Left ventricle myocardium inferior (tissue), 1 donor: ENCODE data around the gene ADCY6. TPM values are rescaled to one million over a fixed set of nuclear protein-coding genes. Genes with fewer than 3 reads are reported as not detected.

Experiments
- DNase-seq: peaks from one replicate; pipeline ENCODE4 v3.0.0-alpha.2; 2020
- H3K27ac ChIP-seq: fragments of 200-600 bp; replicated peaks from 2 replicates; pipeline ENCODE4 v1.8.0; 2021
- H3K27me3 ChIP-seq: fragments of 200-600 bp; 2 replicates; pipeline ENCODE4 v1.8.0; 2021; ENCODE audit warnings: low read depth
- H3K36me3 ChIP-seq: fragments of 200-600 bp; 2 replicates; pipeline ENCODE4 v1.8.0; 2021
- H3K4me1 ChIP-seq: fragments of 200-600 bp; 2 replicates; pipeline ENCODE4 v1.8.0; 2021
- H3K4me3 ChIP-seq: fragments of 200-600 bp; 2 replicates; pipeline ENCODE4 v1.8.0; 2021; ENCODE audit warnings: mild to moderate bottlenecking, moderate library complexity
- H3K9me3 ChIP-seq: fragments of 200-600 bp; replicated peaks from 2 replicates; pipeline ENCODE4 v1.8.0; 2021
- CTCF ChIP-seq: fragments of 200-600 bp; IDR thresholded peaks from 2 replicates; pipeline ENCODE4 v1.8.0; 2021; ENCODE audit warnings: antibody characterized with exemption, mild to moderate bottlenecking, borderline replicate concordance
- intact Hi-C: fragments of 100-400 bp; cut with micrococcal nuclease; formaldehyde crosslinking; loops from one replicate; pipeline ENCODE4 v1.11.0; 2022
- microRNA-seq: library from miRNA; unstranded; fragments of <30 nt; microRNA quantifications from one replicate; pipeline ENCODE4 v1.2.0, GENCODE V29; 2020
- total RNA-seq: library from RNA; stranded (reverse); fragmentation: NEBNext Ultra II Directional; extraction: Animal tissue kit (Norgen Biotek cat#: 25700); gene quantifications from one replicate; pipeline ENCODE4 v1.2.1, GENCODE V29; 2021
- donor health status: DM: no; HTN: yes; CAD: no; lungs with severe emphysema.

The ADCY6 gene
- total RNA-seq, 1 donor from 2014 or later, result 98.4 TPM

- Histone ChIP-seq H3K9me3 (peaks cover 15% of the 10 kb centered on the region), H3K4me3 (peak overlapping the region; percentile 80), H3K27ac (peak overlapping the region; percentile 91), H3K36me3 (peaks cover 21% of the 10 kb centered on the region), H3K4me1 (peaks cover 42% of the 10 kb centered on the region), H3K27me3 (no peaks in the 10 kb centered on the region)
- DNase-seq, result no peak
- intact Hi-C loops, result no loop called here
- TF ChIP-seq CTCF, result no peak
Observed at GRCh38 chr12:48717252-48717695, 71.6 kb downstream of the ADCY6 start.

- Histone ChIP-seq H3K36me3 (peaks cover 27% of the 10 kb centered on the region), H3K4me1 (peaks cover 42% of the 10 kb centered on the region), H3K9me3 (peaks cover 15% of the 10 kb centered on the region), H3K4me3 (peak within 1 kb of the TSS; percentile 80), H3K27ac (peak within 1 kb of the TSS; percentile 91), H3K27me3 (no peaks in the 10 kb centered on the region)
- TF ChIP-seq CTCF, result peak; percentile 35
- intact Hi-C loops, result no loop called here
- peak; percentile 99 for DNase-seq
Observed at GRCh38 chr12:48716493-48717251, 72.2 kb downstream of the ADCY6 start, which contains the start of gene CCNT1. Gene CCNT1 (minus strand): TSS chr12:48716707. CDS start chr12:48716675, 32 bp downstream.

Small RNAs within 50 kb of the gene (microRNA-seq; reads per million reads assigned to microRNA genes)
- not detected for gene MIR4701

Other genes starting within 250 kb of the ADCY6 start
- gene LALBA, start 219.0 kb downstream of the ADCY6 start, total RNA-seq, result not detected
- 23.1 TPM for gene KANSL2, start 106.9 kb downstream of the ADCY6 start, total RNA-seq
- 18.4 TPM for gene CCNT1, start 72.4 kb downstream of the ADCY6 start, total RNA-seq
- 4.8 TPM for gene CACNB3, start 29.4 kb upstream of the ADCY6 start, total RNA-seq
- 36.6 TPM for gene DDX23, start 63.1 kb upstream of the ADCY6 start, total RNA-seq
- 0.47 TPM for gene RND1, start 76.8 kb upstream of the ADCY6 start, total RNA-seq
- 4.3 TPM for gene FKBP11, start 136.4 kb upstream of the ADCY6 start, total RNA-seq
- 49.6 TPM for gene ARF3, start 168.4 kb upstream of the ADCY6 start, total RNA-seq
- gene WNT10B, start 182.6 kb upstream of the ADCY6 start, total RNA-seq, result 0.44 TPM
- gene WNT1, start 189.2 kb upstream of the ADCY6 start, total RNA-seq, result not detected
- gene DDN, start 210.3 kb upstream of the ADCY6 start, total RNA-seq, result 1.4 TPM
- gene PRKAG1, start 229.7 kb upstream of the ADCY6 start, total RNA-seq, result 104 TPM